GM12875 (cell line): ENCODE measurements around the gene ST6GALNAC3.

Experiments
- H3K4me3 ChIP-seq: one replicate; pipeline ENCODE4 v1.5.1; 2011; ENCODE audit warnings: low read depth, low read length, control low read depth
- TF ChIP-seq, protein P1 (sequence below): IDR thresholded peaks from 2 replicates; pipeline ENCODE4 v1.5.1; 2011; ENCODE audit warnings: low read depth, mild to moderate bottlenecking, control low read depth, inconsistent platforms, low read length, moderate library complexity, borderline replicate concordance; ENCODE audit not compliant: insufficient read depth

ST6GALNAC3 gene

GRCh38 chr1:76622774-76623528 lies 548.4 kb downstream of the ST6GALNAC3 start:
- TF ChIP-seq, protein P1, sequence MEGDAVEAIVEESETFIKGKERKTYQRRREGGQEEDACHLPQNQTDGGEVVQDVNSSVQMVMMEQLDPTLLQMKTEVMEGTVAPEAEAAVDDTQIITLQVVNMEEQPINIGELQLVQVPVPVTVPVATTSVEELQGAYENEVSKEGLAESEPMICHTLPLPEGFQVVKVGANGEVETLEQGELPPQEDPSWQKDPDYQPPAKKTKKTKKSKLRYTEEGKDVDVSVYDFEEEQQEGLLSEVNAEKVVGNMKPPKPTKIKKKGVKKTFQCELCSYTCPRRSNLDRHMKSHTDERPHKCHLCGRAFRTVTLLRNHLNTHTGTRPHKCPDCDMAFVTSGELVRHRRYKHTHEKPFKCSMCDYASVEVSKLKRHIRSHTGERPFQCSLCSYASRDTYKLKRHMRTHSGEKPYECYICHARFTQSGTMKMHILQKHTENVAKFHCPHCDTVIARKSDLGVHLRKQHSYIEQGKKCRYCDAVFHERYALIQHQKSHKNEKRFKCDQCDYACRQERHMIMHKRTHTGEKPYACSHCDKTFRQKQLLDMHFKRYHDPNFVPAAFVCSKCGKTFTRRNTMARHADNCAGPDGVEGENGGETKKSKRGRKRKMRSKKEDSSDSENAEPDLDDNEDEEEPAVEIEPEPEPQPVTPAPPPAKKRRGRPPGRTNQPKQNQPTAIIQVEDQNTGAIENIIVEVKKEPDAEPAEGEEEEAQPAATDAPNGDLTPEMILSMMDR = no peak
- H3K4me3 ChIP-seq = no peak overlapping the region

- no peak overlapping the region for H3K4me3 ChIP-seq
- TF ChIP-seq, protein P1 = no peak
These were observed 551.5 kb downstream of the ST6GALNAC3 start for GRCh38 chr1:76625886-76626678.

DNA sequence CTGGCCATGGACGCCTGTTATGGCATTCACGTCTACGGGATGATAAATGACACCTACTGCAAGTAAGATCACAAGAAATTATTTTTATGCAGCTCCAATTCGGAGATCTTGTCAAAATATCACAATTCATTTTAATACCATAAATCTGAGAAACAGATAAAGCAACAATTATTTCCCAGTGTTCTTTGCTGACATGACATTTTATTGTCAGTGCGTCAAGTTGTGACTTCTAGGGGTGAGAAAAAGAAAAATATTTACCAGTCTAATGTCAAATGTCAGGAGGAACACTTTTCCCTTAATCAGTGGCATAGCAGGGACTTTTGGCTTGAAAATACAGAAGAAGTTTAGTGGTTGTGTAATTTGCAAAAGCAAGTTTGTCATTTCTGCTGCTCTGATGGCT lies 553.0 kb downstream of the ST6GALNAC3 start:
- TF ChIP-seq, protein P1 = no peak
- no peak overlapping the region for H3K4me3 ChIP-seq

DNA sequence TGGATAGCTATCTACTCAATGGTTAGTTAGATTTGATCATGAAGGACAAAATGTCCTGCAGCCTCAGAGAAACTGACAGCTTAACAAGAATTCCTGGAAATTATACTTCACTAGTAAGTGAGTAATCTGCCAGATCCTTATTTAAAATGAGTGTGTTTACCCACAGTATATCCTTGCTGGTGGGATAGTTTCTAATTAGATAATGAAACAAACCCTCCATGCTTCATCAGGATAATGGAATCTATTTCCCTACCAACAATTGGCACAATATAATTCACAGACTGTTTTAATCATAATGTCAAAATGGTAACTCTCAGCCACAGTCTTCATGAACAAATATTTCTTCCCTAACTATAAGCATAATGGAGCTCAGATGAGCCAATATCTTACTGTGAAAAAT lies 553.4 kb downstream of the ST6GALNAC3 start:
- TF ChIP-seq, protein P1 = no peak
- no peak overlapping the region for H3K4me3 ChIP-seq

DNA sequence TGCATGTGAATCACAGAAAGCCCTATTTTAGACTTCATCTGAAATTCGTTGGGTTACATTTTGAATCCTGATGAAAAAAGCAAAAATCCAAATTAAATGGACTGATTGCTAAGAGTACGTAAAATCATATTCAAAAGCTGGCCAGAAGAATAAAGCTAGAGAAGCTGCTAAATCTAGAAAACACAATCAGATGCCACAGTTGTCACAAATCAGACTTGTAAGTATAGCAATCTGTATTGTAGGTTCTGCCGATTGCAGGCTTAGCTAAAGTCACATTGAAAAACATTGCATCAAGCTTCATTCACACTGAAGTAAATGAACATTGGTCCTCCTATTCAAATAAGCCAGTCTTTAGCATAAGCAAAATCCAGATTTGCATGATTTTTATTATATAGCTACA lies 557.6 kb downstream of the ST6GALNAC3 start:
- TF ChIP-seq, protein P1 = no peak
- no peak overlapping the region for H3K4me3 ChIP-seq

- H3K4me3 ChIP-seq = no peak overlapping the region
- TF ChIP-seq, protein P1 = no peak
These were observed 561.2 kb downstream of the ST6GALNAC3 start for GRCh38 chr1:76635784-76636183.
